Measurements from ENCODE around the gene NETO1.

Gene NETO1

DNA sequence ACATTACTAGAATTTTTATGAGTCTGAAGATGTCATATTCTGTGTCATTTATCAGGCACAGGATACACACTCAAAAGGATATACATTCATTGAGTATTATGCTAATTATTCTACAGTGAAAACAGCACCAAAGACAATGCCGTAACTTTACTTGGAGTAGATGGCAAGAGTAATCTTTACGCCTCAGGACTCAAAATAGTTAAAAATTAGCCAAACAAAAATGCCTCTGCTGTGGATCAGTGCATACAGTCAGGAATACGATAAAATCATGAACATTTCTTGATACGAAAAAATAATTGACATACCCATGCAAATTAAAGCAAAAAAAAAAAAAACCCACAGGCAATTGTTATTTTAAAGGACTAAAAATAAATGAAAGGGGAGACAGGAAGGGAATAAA is 129.7 kb downstream of the NETO1 start (continued):
- no peak for TF ChIP-seq ZFP37 (tag by site-specific recombination; IDR thresholded peaks at IDR 0.05)
- TF ChIP-seq, protein P1, sequence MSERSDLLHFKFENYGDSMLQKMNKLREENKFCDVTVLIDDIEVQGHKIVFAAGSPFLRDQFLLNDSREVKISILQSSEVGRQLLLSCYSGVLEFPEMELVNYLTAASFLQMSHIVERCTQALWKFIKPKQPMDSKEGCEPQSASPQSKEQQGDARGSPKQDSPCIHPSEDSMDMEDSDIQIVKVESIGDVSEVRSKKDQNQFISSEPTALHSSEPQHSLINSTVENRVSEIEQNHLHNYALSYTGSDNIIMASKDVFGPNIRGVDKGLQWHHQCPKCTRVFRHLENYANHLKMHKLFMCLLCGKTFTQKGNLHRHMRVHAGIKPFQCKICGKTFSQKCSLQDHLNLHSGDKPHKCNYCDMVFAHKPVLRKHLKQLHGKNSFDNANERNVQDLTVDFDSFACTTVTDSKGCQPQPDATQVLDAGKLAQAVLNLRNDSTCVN (tag by site-specific recombination; optimal IDR thresholded peaks at IDR 0.05): no peak

DNA sequence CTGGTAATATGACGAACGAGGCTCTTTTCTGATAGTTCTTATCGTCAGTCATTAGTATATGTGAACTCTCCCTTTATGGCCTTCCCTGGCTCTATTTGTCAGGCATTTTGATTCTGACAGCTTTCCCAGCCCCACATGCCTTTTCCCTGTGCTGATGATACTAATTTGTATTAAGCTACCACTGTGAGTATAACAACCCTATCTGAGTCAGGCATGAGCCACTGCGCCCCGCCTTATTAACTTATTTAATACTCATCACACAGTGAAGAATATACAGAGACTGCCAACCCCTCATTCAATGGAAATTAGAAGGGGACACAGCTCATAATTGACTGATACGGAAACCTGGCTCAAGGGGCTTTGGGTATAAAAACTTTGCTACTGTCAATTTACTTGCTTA is 140.0 kb downstream of the NETO1 start:
- Histone ChIP-seq H3K36me3 (ENCODE audit: control insufficient read depth in 2 of 2, insufficient read depth in 1 of 2, low read length in 2 of 2) (no peaks in the 10 kb centered on the region), H3K4me3 (ENCODE audit: low read depth, low read length) (no peak overlapping the region), H3K4me1 (ENCODE audit: control insufficient read depth, insufficient read depth, low read length) (no peaks in the 10 kb centered on the region), H3K27ac (ENCODE audit: extremely low read depth, low read depth, low read length) (no peak overlapping the region), H3K9me3 (ENCODE audit: control insufficient read depth, insufficient read depth, low read depth, low read length) (no peaks in the 10 kb centered on the region)
- TF ChIP-seq, protein P2, sequence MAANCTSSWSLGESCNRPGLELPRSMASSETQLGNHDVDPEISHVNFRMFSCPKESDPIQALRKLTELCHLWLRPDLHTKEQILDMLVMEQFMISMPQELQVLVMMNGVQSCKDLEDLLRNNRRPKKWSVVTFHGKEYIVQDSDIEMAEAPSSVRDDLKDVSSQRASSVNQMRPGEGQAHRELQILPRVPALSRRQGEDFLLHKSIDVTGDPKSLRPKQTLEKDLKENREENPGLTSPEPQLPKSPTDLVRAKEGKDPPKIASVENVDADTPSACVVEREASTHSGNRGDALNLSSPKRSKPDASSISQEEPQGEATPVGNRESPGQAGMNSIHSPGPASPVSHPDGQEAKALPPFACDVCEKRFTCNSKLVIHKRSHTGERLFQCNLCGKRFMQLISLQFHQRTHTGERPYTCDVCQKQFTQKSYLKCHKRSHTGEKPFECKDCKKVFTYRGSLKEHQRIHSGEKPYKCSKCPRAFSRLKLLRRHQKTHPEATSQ (tag by site-specific recombination; IDR thresholded peaks at IDR 0.05): no peak
- TF ChIP-seq ZFP37 (tag by site-specific recombination; IDR thresholded peaks at IDR 0.05) (no peak), MEIS1 (CRISPR knock-in tag; IDR thresholded peaks at IDR 0.05; ENCODE audit: borderline replicate concordance) (no peak), ZXDB (tag by site-specific recombination; IDR thresholded peaks at IDR 0.05) (no peak), ZNF701 (tag by site-specific recombination; IDR thresholded peaks at IDR 0.05) (no peak), SCRT1 (tag by site-specific recombination; IDR thresholded peaks at IDR 0.05; ENCODE audit: borderline replicate concordance) (no peak), ZNF785 (tag by site-specific recombination; IDR thresholded peaks at IDR 0.05) (no peak), ZNF624 (tag by site-specific recombination; IDR thresholded peaks at IDR 0.05) (no peak), ZNF747 (tag by site-specific recombination; IDR thresholded peaks at IDR 0.05) (no peak), ZNF514 (tag by site-specific recombination; IDR thresholded peaks at IDR 0.05) (no peak), PRDM10 (tag by site-specific recombination; IDR thresholded peaks at IDR 0.05) (no peak)
- TF ChIP-seq, protein P3, sequence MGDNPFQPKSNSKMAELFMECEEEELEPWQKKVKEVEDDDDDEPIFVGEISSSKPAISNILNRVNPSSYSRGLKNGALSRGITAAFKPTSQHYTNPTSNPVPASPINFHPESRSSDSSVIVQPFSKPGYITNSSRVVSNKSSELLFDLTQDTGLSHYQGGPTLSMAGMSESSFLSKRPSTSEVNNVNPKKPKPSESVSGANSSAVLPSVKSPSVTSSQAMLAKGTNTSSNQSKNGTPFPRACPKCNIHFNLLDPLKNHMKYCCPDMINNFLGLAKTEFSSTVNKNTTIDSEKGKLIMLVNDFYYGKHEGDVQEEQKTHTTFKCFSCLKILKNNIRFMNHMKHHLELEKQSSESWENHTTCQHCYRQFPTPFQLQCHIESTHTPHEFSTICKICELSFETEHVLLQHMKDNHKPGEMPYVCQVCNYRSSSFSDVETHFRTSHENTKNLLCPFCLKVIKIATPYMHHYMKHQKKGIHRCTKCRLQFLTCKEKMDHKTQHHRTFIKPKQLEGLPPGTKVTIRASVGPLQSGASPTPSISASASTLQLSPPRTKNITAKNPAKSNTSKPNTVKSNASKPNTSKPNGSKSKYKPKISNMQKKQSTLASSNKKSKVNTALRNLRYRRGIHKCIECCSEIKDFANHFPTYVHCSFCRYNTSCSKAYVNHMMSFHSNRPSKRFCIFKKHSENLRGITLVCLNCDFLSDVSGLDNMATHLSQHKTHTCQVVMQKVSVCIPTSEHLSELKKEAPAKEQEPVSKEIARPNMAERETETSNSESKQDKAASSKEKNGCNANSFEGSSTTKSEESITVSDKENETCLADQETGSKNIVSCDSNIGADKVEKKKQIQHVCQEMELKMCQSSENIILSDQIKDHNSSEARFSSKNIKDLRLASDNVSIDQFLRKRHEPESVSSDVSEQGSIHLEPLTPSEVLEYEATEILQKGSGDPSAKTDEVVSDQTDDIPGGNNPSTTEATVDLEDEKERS (tag by site-specific recombination; IDR thresholded peaks at IDR 0.05): no peak
- ChIA-PET POLR2A (no interaction called here), CTCF (interaction anchor here (1.2 kb wide), 1 partner anchor 35 kb away, joined by 3 read pairs; no protein-coding TSS in a partner anchor)

DNA sequence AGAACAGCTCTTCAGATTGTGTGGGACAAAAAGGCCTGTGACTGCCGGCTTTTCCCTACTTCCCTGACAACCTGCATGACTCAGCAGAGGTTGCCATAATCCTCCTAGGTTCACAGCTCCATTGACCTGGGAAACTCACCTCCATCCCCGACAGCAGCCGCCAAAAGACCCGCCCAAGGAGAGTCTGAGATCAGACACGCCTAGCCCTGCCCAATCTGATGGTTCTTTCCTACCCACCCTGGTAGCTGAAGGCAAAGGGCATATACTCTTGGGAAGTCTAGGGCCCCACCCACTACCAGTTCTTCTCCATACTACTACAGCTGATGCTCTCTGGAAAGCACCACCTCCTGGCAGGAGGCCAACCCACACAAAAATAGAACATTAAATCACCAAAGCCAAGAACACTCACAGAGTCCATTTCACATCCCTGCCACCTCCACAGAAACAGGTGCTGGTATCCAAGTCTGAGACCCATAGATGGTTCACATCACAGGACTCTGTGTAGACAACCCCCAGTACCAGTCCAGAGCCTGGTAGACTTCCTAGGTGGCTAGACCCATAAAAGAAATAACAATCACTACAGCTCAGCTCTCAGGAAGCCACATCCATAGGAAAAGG is 140.6 kb downstream of the NETO1 start:
- POLR2A ChIA-PET: no interaction called here
- H3K9me3 ChIP-seq (ENCODE audit: control insufficient read depth, insufficient read depth, low read depth, low read length): no peaks in the 10 kb centered on the region
- no peaks in the 10 kb centered on the region for H3K36me3 ChIP-seq (ENCODE audit: control insufficient read depth in 2 of 2, insufficient read depth in 1 of 2, low read length in 2 of 2)
- H3K4me1 ChIP-seq (ENCODE audit: control insufficient read depth, insufficient read depth, low read length): no peaks in the 10 kb centered on the region
- no peak overlapping the region for H3K27ac ChIP-seq (ENCODE audit: extremely low read depth, low read depth, low read length)
- CTCF ChIA-PET: interaction anchor here (1.2 kb wide), 1 partner anchor 36 kb away, joined by 3 read pairs; no protein-coding TSS in a partner anchor
- H3K4me3 ChIP-seq (ENCODE audit: low read depth, low read length): no peak overlapping the region
- TF ChIP-seq CTCF (tag by site-specific recombination; IDR thresholded peaks at IDR 0.05) (no peak), ZNF223 (tag by site-specific recombination; IDR thresholded peaks at IDR 0.05) (no peak), ZNF16 (tag by site-specific recombination; IDR thresholded peaks at IDR 0.05; ENCODE audit: low read depth) (no peak), ZNF776 (tag by site-specific recombination; IDR thresholded peaks at IDR 0.05; ENCODE audit: borderline replicate concordance) (no peak)

All from HEK293 (cell line).